NCI-H510A (cell line): ENCODE results near the gene YWHAH.

Experiments
- DNase-seq: peaks from one replicate; lab custom pipeline; 2025; lab: John Stamatoyannopoulos, UW

YWHAH gene

GRCh38 chr22:31943978-31944699, at the start of gene YWHAH:
Gene YWHAH (plus strand): TSS chr22:31944535. CDS start chr22:31944734, 199 bp downstream.
- peak; percentile 82 for DNase-seq

GRCh38 chr22:31895411-31896123, 48.8 kb upstream of the YWHAH start:
- DNase-seq, result no peak

- no peak for DNase-seq
These were observed 47.9 kb upstream of the YWHAH start for GRCh38 chr22:31896472-31896871.

DNA sequence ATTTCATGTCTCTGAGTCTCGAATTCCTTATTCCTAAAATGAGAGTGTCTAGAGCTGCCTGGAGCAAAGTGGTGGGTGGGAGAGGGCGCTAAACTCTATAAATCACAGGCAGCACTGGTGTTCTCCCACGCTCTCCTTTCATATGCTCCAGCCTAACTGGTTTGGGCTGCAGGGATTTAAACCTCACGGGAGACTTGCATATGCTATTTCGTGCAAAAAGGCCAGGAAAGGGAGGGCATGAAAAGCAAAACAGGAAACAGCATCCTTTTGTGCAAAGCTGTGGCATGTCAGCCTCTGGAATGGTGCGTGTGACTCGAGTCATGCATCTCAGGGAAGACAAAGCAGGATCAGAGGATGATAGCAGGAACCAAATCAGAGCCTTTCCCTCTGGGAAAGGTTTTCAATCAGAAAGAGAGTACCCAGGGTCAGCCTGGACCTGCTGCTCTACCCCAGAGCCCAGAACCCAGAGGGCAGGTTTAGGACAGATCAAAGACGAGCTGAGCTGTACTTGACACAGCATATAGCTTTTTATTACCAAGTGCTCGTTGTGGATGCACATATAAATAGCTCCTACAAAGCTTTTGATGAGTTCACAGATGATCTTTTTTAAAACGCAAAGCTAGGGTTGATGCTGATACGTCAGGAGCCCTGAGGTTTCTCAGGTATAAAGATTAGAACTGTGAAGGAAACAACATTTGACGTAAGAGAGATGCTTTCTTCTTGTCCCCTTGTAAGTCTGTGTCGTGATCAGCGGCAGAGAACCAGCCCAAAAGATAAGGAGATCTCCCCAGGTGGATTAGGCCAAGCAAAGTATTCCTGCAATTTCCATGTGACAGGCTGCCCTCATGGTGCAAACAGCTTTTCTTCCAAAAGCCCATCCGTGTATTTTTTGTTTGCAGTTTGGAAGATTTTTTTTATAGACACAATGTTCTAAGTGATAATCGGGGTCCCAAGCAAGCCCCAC, 46.2 kb upstream of the YWHAH start:
- no peak for DNase-seq

DNA sequence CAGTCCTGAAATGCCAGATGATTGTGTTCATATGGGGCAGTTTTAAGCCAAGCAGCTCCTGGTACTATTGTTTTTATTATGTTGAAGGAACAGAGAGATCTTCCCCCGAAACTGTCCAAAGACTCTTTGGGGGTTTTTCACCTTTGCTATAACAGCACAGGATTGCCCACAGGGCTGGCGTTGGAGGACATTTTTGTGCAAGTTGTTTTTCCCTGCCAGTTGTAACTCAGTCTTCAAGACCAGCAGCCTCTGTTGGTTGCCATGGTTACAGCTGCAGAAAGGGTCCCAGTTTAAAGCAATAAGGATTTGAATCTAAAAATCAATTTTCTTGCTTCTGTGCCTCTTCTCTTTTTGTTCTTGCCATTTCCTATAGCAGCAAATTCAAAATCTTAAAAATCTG, 45.4 kb upstream of the YWHAH start:
- no peak for DNase-seq

DNA sequence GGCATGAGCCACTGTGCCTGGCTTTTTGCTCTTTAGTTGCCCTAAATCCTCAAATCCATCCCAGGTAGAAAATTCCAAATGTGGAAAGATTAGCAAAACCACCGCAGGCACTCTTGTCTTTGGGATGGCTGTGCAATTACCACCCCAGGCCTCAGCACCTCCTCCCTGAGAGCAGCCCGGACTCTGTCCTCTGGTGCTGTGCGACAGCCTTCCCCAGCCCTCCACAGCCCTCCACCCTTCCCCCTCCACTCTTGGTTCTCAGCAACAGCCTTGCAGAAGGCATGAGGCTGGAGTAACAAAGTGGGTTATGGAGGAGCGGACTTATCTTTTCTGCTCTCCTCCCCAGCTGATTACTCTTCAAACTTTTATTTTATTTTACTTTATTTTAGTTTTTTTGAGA, 44.7 kb upstream of the YWHAH start:
- DNase-seq, result no peak

DNA sequence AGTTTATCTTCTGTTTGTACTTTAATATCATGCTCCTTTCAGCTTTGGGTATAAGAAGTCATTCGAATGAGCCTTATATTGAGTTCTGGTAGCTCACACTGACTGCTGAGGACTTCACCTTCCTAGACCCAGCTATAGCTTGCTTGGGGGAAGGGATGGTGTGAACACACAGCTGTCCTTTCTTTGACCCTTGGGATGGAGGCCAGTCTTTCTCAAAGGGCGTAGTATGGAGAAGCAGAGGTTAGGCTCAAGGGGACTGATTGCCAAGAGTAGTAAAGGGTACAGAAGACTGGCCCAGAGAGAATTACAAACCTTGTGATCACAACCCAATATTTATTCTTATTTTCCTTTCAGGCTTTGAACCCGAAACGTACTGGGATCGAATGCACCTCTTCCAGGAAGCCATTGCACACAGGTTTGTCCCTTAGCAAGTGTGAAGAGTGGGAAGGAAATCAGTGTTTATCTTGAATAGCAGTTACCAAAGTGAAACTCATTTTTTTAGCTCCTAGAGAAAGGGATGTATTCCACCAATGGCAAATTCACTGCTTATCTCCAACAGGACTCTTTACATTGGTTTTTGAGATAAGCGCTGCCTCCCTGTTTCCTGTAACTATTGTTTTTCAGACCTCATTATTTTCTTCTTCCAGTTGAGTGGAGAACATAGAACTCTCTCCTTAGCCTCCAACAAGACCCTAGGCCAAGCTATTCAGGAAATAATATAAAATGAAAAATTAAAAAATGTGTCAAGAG, 42.8 kb upstream of the YWHAH start:
- DNase-seq, result no peak

- DNase-seq, result no peak
These were observed 39.7 kb upstream of the YWHAH start for GRCh38 chr22:31904651-31905050.

GRCh38 chr22:31905356-31905755, 39.0 kb upstream of the YWHAH start:
- DNase-seq, result no peak

- no peak for DNase-seq
These were observed 38.2 kb upstream of the YWHAH start for GRCh38 chr22:31906086-31906485.

- no peak for DNase-seq
These were observed 37.8 kb upstream of the YWHAH start for GRCh38 chr22:31906569-31906968.

DNA sequence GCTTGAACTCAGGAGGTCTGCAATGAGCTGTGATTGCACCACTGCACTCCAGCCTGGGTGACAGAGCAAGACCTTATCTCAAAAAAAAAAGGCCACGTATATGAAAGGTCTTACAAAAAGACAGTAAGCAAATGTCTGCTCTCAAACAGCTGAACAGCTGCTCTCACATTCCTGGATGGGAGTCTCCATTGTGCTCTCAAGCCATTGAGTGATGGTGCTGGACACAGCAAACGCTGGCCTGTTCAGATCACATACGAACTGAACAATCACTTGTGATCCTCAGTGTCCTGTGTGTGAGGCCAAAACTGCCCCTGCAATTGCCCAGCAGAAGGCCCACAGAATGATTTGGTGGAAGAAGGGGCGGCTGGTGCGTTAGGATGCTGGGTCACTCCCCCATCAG, 34.4 kb upstream of the YWHAH start:
- DNase-seq, result no peak

DNA sequence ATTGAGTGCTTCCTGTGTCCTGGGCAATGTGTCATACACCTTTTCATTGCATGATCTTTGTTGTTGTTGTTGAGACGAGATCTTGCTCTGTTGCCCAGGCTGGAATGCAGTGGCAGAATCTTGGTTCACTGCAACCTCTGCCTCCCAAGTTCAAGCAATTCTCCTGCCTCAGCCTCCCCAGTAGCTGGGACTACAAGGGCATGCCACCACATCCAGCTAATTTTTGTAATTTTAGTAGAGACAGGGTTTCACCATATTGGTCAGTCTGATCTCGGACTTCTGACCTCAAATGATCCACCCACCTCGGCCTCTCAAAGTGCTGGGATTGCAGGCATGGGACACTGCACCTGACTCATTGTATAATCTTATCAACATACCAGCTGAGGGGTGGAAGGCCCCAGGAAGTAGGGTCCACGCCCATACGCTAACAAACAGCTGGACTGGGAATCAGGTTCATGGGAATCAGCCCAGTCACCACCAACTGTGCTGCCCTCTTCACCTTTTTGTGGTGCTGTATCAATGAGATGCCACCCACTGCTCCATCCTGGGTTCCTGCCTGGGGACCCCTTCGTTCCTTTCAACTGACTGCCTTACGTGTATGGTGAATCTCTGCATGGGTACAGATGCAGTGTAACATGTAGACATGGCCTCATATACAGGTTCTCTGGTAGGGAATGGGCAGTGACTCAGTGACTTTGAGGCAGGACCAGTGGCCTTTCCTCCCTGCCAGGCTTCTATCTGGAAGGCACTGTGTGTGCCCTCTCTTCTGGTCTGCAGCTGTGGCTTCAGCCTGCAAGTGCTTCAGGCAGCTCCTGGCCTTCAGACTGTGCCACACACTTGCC, 32.5 kb upstream of the YWHAH start:
- DNase-seq, result no peak

GRCh38 chr22:31912407-31912743, 32.0 kb upstream of the YWHAH start:
- no peak for DNase-seq

DNA sequence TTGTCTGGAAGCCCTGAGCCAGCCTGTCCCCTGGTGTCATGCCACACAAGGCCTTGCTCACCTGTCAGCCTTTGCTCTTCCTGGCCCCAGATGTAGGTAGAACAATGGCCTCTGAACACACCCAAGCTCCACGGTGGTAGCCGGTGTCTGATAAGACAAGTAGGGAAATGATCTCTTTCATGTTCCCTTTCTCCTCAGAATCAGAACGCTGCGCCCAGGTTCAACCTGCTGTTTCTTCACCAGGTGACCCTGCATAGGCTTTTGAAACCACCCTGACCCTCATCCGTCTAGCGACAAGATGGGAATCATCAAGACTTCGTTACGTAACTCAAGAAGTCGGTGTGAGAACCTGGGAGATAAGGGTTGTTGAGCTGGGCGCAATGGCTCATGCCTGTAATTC, 28.7 kb upstream of the YWHAH start:
- DNase-seq, result no peak

GRCh38 chr22:31917227-31917921, 27.0 kb upstream of the YWHAH start:
- no peak for DNase-seq

DNA sequence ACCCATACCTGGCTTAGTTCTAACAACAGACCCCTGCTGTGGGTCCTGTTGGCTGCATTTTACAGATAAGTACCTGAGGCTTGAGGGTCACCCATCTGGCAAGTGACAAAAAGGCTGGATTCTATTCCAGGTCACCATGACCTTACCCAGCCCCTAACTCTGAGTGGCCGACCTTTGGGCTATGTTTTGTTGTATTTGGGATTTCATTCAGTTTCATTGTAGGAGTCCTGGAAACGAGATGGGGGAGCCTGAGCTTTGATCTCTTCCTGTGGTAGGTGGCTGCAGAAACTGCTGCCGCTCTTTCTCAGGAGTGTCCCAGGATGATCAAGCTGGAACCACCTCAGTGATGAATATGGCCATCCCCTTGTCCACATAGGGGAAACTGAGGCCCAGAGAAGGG, 24.6 kb upstream of the YWHAH start:
- DNase-seq, result no peak

GRCh38 chr22:31920306-31920705, 24.0 kb upstream of the YWHAH start:
- no peak for DNase-seq

GRCh38 chr22:31921106-31921505, 23.2 kb upstream of the YWHAH start:
- no peak for DNase-seq

- DNase-seq, result no peak
These were observed 21.8 kb upstream of the YWHAH start for GRCh38 chr22:31922534-31922933.
